K562 (cell line): ENCODE data around the gene BDKRB2. TPM values are rescaled to one million over a fixed set of nuclear protein-coding genes. Genes with fewer than 3 reads are reported as not detected.

Experiments used
- ATAC-seq: fragments of 200-7000 bp; cut with Tn5 transposase; 3 replicates; pipeline ENCODE4 v1.9.1; 2020; ENCODE audit warnings: moderate library complexity
- BruUV-seq: library from RNA; stranded (reverse); fragments of 400-500 nt; replicated peaks from 2 replicates; lab custom pipeline; 2021; lab: Mats Ljungman, UMichigan
- CTCF ChIA-PET: fragments of 300-600 bp; formaldehyde crosslinking; extraction: SDS; loops from one replicate; lab custom pipeline; 2021; ENCODE audit warnings: low intra/inter-chr PET ratio; lab: Yijun Ruan, JAX
- POLR2A ChIA-PET: fragments of 300-600, 350-650 bp; sonication (Branson Sonifier 250); formaldehyde crosslinking; extraction: SDS; loops from one replicate; lab custom pipeline; 2021; ENCODE audit warnings: antibody characterized with exemption, inconsistent platforms; lab: Yijun Ruan, JAX
- DNase-seq, 4 experiments: peaks; one replicate each; pipeline versions ENCODE4 v3.0.0 to v3.0.0-alpha.2; 2011 to 2018; ENCODE audit warnings: low spot score in 3 of 4, mixed read lengths in 3 of 4; ENCODE audit errors: extremely low read depth in 1 of 4
- FAIRE-seq: peaks from 2 replicates; lab custom pipeline; 2011; peaks lifted over from hg19 to GRCh38; lab: Jason Lieb, UNC
- H2AFZ ChIP-seq: 2 replicates; pipeline ENCODE4 v1.6.0; 2011; ENCODE audit warnings: low read depth, low read length, control low read depth, inconsistent platforms
- H3K27ac ChIP-seq: fragments of 200-600 bp; 3 replicates; pipeline ENCODE4 v1.8.0; 2011; ENCODE audit warnings: low read depth, mild to moderate bottlenecking, control low read depth, inconsistent platforms, low read length, moderate library complexity, mixed read lengths; ENCODE audit errors: extremely low read depth
- H3K27me3 ChIP-seq, 2 experiments: fragments of 300-600 bp in 1 of 2; 2 replicates in 1 of 2; 3 replicates in 1 of 2; pipeline versions ENCODE4 v1.6.0 to v1.8.0; 2011; ENCODE audit warnings: inconsistent platforms in 2 of 2, low read length in 2 of 2, mild to moderate bottlenecking in 1 of 2, mixed read lengths in 1 of 2, moderate library complexity in 1 of 2; ENCODE audit not compliant: control insufficient read depth in 2 of 2, insufficient read depth in 2 of 2
- H3K36me3 ChIP-seq: fragments of 300-600 bp; 3 replicates; pipeline ENCODE4 v1.8.0; 2011; ENCODE audit warnings: mild to moderate bottlenecking, low read length, inconsistent platforms; ENCODE audit not compliant: control insufficient read depth, insufficient read depth
- H3K4me1 ChIP-seq, 2 experiments: fragments of 200-600 bp in 1 of 2; replicated peaks in 1 of 2; 2 replicates in 1 of 2; 3 replicates in 1 of 2; pipeline versions ENCODE4 v1.5.1 to v1.8.0; 2011; ENCODE audit warnings: inconsistent platforms in 2 of 2, low read length in 2 of 2, mild to moderate bottlenecking in 1 of 2, mixed read lengths in 1 of 2, moderate library complexity in 1 of 2; ENCODE audit not compliant: control insufficient read depth in 2 of 2, insufficient read depth in 2 of 2
- H3K4me2 ChIP-seq: 2 replicates; pipeline ENCODE4 v1.6.1; 2011; ENCODE audit warnings: low read length, control low read depth, inconsistent platforms, mixed read lengths; ENCODE audit not compliant: insufficient read depth
- H3K4me3 ChIP-seq: fragments of 200-600 bp; sonication (generic), shearing (Covaris generic); 2 replicates; pipeline ENCODE4 v1.5.1; 2016; ENCODE audit warnings: control low read depth, inconsistent platforms
- H3K79me2 ChIP-seq: fragments of 200-600 bp; 3 replicates; pipeline ENCODE4 v1.8.0; 2011; ENCODE audit warnings: low read length, inconsistent platforms; ENCODE audit not compliant: control insufficient read depth, insufficient read depth
- H3K9ac ChIP-seq, 2 experiments: 2 replicates each; pipeline versions ENCODE4 v1.6.0 to v1.6.1; 2011; ENCODE audit warnings: low read depth in 2 of 2, low read length in 2 of 2, control low read depth in 1 of 2, inconsistent platforms in 1 of 2, mild to moderate bottlenecking in 1 of 2, mixed read lengths in 1 of 2; ENCODE audit not compliant: insufficient read depth in 1 of 2
- H3K9me1 ChIP-seq: one replicate; pipeline ENCODE4 v1.6.0; 2011; ENCODE audit warnings: inconsistent platforms, mild to moderate bottlenecking, low read length, moderate library complexity; ENCODE audit not compliant: control insufficient read depth, insufficient read depth
- H3K9me3 ChIP-seq: replicated peaks from 2 replicates; pipeline ENCODE4 v1.5.1; 2011; ENCODE audit warnings: low read depth, low read length, inconsistent platforms; ENCODE audit not compliant: control insufficient read depth, insufficient read depth
- H4K20me1 ChIP-seq: replicated peaks from 2 replicates; pipeline ENCODE4 v1.6.1; 2011; ENCODE audit warnings: low read length, inconsistent platforms, mixed read lengths; ENCODE audit not compliant: control insufficient read depth, insufficient read depth
- ADNP ChIP-seq: fragments of 200-800 bp; sonication (Bioruptor generic); IDR thresholded peaks from 2 replicates; pipeline ENCODE4 v1.6.1; 2016; ENCODE audit warnings: missing genetic modification characterization, missing compliant biosample characterization
- ARID1B ChIP-seq: fragments of 450-650 bp; IDR thresholded peaks from 2 replicates; pipeline ENCODE4 v1.6.1; 2016; ENCODE audit warnings: antibody characterized with exemption, mild to moderate bottlenecking, inconsistent platforms
- ATF2 ChIP-seq: sonication (generic); formaldehyde crosslinking; IDR thresholded peaks from 2 replicates; pipeline ENCODE4 v1.8.1; 2022; ENCODE audit warnings: missing genetic modification reagents
- CC2D1A ChIP-seq: fragments of 450-650 bp; IDR thresholded peaks from 2 replicates; pipeline ENCODE4 v1.6.1; 2017; ENCODE audit warnings: mild to moderate bottlenecking
- CREB3L1 ChIP-seq: fragments of 450-650 bp; IDR thresholded peaks from 2 replicates; pipeline ENCODE4 v1.6.1; 2014; ENCODE audit warnings: low read depth, mild to moderate bottlenecking, moderate library complexity, borderline replicate concordance
- GABPA ChIP-seq: fragments of 200-800 bp; sonication (Bioruptor generic); conservative IDR thresholded peaks from 2 replicates; pipeline ENCODE4 v1.6.1; 2016; ENCODE audit warnings: low read depth, missing genetic modification characterization, missing compliant biosample characterization
- NCOA2 ChIP-seq, 2 experiments: fragments of 450-650 bp; IDR thresholded peaks; 2 replicates each; pipeline ENCODE4 v1.6.1; 2018; ENCODE audit warnings: mild to moderate bottlenecking in 2 of 2, moderate library complexity in 1 of 2; ENCODE audit not compliant: partially characterized antibody in 2 of 2
- SNIP1 ChIP-seq: fragments of 450-650 bp; IDR thresholded peaks from 2 replicates; pipeline ENCODE4 v1.7.1; 2017; ENCODE audit warnings: low read depth, mild to moderate bottlenecking
- SRSF9 ChIP-seq: fragments of 200-400 bp; formaldehyde crosslinking; IDR thresholded peaks from 2 replicates; pipeline ENCODE4 v1.6.1; 2017; ENCODE audit warnings: low read depth, low read length, borderline replicate concordance
- ZBED1 ChIP-seq: IDR thresholded peaks from 2 replicates; pipeline ENCODE4 v1.6.1; 2014
- ZFP1 ChIP-seq: fragments of 450-650 bp; formaldehyde crosslinking; IDR thresholded peaks from 2 replicates; pipeline ENCODE4 v1.4.0; 2020; ENCODE audit warnings: mild to moderate bottlenecking, mixed read lengths
- ZNF224 ChIP-seq: sonication (generic); formaldehyde crosslinking; IDR thresholded peaks from 2 replicates; pipeline ENCODE4 v1.8.0; 2022; ENCODE audit warnings: mild to moderate bottlenecking, missing genetic modification reagents
- ZNF512 ChIP-seq: IDR thresholded peaks from 2 replicates; pipeline ENCODE4 v1.6.1; 2016; ENCODE audit warnings: missing genetic modification characterization, missing compliant biosample characterization
- WGBS: fragments of 100-300 bp; shearing (Covaris generic); methylation state at CpG from one replicate; pipeline ENCODE4 v1.1.6; 2016; ENCODE audit warnings: low coverage, mixed read lengths; ENCODE audit not compliant: insufficient coverage; ENCODE audit errors: missing lambda C conversion rate; 5-methylcytosine and 5-hydroxymethylcytosine counted together
- in situ Hi-C: fragments of 300-500 bp; cut with MboI; formaldehyde crosslinking; loops from 4 replicates; pipeline ENCODE4 v1.15.0; 2018; ENCODE audit warnings: inconsistent platforms, mixed read lengths
- intact Hi-C: fragments of 100-400 bp; cut with micrococcal nuclease; formaldehyde crosslinking; loops from 2 replicates; pipeline ENCODE4 v1.14.2; 2022
- polyA plus RNA-seq, 8 experiments: library from polyadenylated mRNA; depleted of rRNA in 4 of 8; stranded (reverse) in 5 of 8; unstranded in 3 of 8; fragments of >200 nt; fragmentation: Nextera tagmentation in 2 of 8; fragmentation: Illumina TruSeq in 1 of 8; extraction: Ambion mirVana in 2 of 8; extraction: Trizol in 1 of 8; gene quantifications; 2 replicates each; pipeline versions ENCODE4 v1.2.1 to v1.2.3, GENCODE V29; 2011 to 2014; ENCODE audit warnings: inconsistent platforms in 1 of 8, missing spikeins in 1 of 8
- total RNA-seq, 7 experiments: library from RNA; depleted of rRNA in 6 of 7; stranded (reverse); fragments of >200 nt in 6 of 7; fragmentation: Illumina TruSeq in 2 of 7; extraction: Trizol in 2 of 7; gene quantifications; 2 replicates each; pipeline versions ENCODE4 v1.2.1 to v1.2.3, GENCODE V29; 2011 to 2021; ENCODE audit warnings: low replicate concordance in 1 of 7

The BDKRB2 gene
- total and polyA plus RNA-seq, 9 of the 15 experiments (the other 6 are each of a cell fraction or from before 2014, with no cell fraction given), result 0.02 TPM; not detected in 8

GRCh38 chr14:96257900-96258299 is 53.3 kb downstream of the BDKRB2 start:
- H3K27ac ChIP-seq, result no peak overlapping the region
- BruUV-seq, result no TSS peak
- H3K9me3 ChIP-seq, result no peaks in the 10 kb centered on the region
- H4K20me1 ChIP-seq, result no peaks in the 10 kb centered on the region
- no peak for DNase-seq
- no peaks in the 10 kb centered on the region for H3K79me2 ChIP-seq
- no peaks in the 10 kb centered on the region for H3K4me1 ChIP-seq
- POLR2A ChIA-PET, result no interaction called here
- H3K27me3 ChIP-seq, result peaks cover 14 to 18% of the 10 kb centered on the region in 2 experiments; a peak in 4 of 5 replicates
- no peak overlapping the region for H3K4me2 ChIP-seq
- no peak overlapping the region for H3K4me3 ChIP-seq
- intact Hi-C loops, result no loop called here
- FAIRE-seq, result no peak
- TF ChIP-seq ZNF512 (tag) (peak; percentile 43; the same call in 1 of the 2 replicates), GABPA (no peak)
- no peak overlapping the region for H3K9ac ChIP-seq
- no peaks in the 10 kb centered on the region for H3K9me1 ChIP-seq
- no peak for ATAC-seq
- H3K36me3 ChIP-seq, result no peaks in the 10 kb centered on the region
- H2AFZ ChIP-seq, result no peak overlapping the region
- in situ Hi-C loops, result loop anchor here (25.0 kb wide), 1 partner anchor 696 kb away; no protein-coding TSS in a partner anchor
- CTCF ChIA-PET, result no interaction called here

GRCh38 chr14:96260341-96260821 is 55.7 kb downstream of the BDKRB2 start:
- no peak for ATAC-seq
- FAIRE-seq, result no peak
- Histone ChIP-seq H3K4me1 (peaks cover 0 to 4% of the 10 kb centered on the region in 2 experiments; a peak in 2 of 5 replicates), H3K9ac (no peak overlapping the region), H4K20me1 (no peaks in the 10 kb centered on the region), H3K79me2 (no peaks in the 10 kb centered on the region), H3K4me2 (no peak overlapping the region), H3K27ac (no peak overlapping the region), H3K9me1 (no peaks in the 10 kb centered on the region), H2AFZ (no peak overlapping the region), H3K27me3 (peaks cover 15 to 20% of the 10 kb centered on the region in 2 experiments; a peak in 4 of 5 replicates), H3K4me3 (no peak overlapping the region), H3K36me3 (no peaks in the 10 kb centered on the region), H3K9me3 (no peaks in the 10 kb centered on the region)
- in situ Hi-C loops (loop anchor here (10.0 to 25.0 kb wide), 2 partner anchors 146 to 698 kb away; no protein-coding TSS in a partner anchor), intact Hi-C loops (no loop called here)
- DNase-seq, result no peak
- no TSS peak for BruUV-seq
- 0% methylated on average over 2 of the region's 2 CpGs for WGBS
- ChIA-PET CTCF (no interaction called here), POLR2A (interaction anchor here (0.9 kb wide), 1 partner anchor 14 kb away, joined by 3 read pairs; no protein-coding TSS in a partner anchor)
- TF ChIP-seq ARID1B, result no peak
- no peak for TF ChIP-seq CC2D1A
- TF ChIP-seq ZNF224 (CRISPR knock-in tag), result no peak
- no peak for TF ChIP-seq CREB3L1
- no peak for TF ChIP-seq ATF2 (CRISPR knock-in tag)
- TF ChIP-seq ADNP (tag), result no peak
- no peak for TF ChIP-seq SNIP1
- TF ChIP-seq ZBED1, result no peak
- no peak for TF ChIP-seq NCOA2 (IDR thresholded peaks at IDR 0.05; ENCODE audit: partially characterized antibody in 2 of 2)
- TF ChIP-seq SRSF9, result no peak
- TF ChIP-seq ZFP1 (CRISPR knock-in tag), result no peak
